BLaER1 treated with 17β-estradiol and CSF1 and Interleukin-3, amounts not matched to agents 10 nM and 100 nM (cell line): ENCODE data around the gene RETN.
A peak's percentile ranks its signal among the peaks of the same experiment; 100 is the strongest.
"Not testable (repeated sequence)": the region's sequence is repeated elsewhere in the genome, so short reads cannot be mapped to it uniquely, and the experiment has no call there.

ENCODE experiments used
- H3K27ac ChIP-seq, 11 experiments: shearing (Covaris generic); formaldehyde crosslinking; 2 replicates each; pipeline ENCODE4 v1.8.1; 2022
- H3K27me3 ChIP-seq, 11 experiments: shearing (Covaris generic); formaldehyde crosslinking; 2 replicates each; pipeline ENCODE4 v1.8.1; 2022
- H3K36me3 ChIP-seq, 11 experiments: shearing (Covaris generic); formaldehyde crosslinking; 2 replicates each; pipeline ENCODE4 v1.8.1; 2022
- H3K4me1 ChIP-seq, 10 experiments: shearing (Covaris generic); formaldehyde crosslinking; 2 replicates each; pipeline ENCODE4 v1.8.1; 2022
- H3K4me2 ChIP-seq, 11 experiments: shearing (Covaris generic); formaldehyde crosslinking; 2 replicates each; pipeline ENCODE4 v1.8.1; 2022
- H3K4me3 ChIP-seq, 10 experiments: shearing (Covaris generic); formaldehyde crosslinking; 2 replicates each; pipeline ENCODE4 v1.8.1; 2022
- H3K9ac ChIP-seq, 11 experiments: shearing (Covaris generic); formaldehyde crosslinking; 2 replicates each; pipeline ENCODE4 v1.8.1; 2022
- H3K9me3 ChIP-seq, 11 experiments: shearing (Covaris generic); formaldehyde crosslinking; replicated peaks in 1 of 11; 2 replicates each; pipeline ENCODE4 v1.8.1; 2022
- H4K20me1 ChIP-seq, 11 experiments: shearing (Covaris generic); formaldehyde crosslinking; 2 replicates each; pipeline ENCODE4 v1.8.1; 2022
- Cebpa-rat ChIP-seq, 11 experiments: shearing (Covaris generic); IDR thresholded peaks; 2 replicates each; pipeline ENCODE4 v1.8.1; 2022

RETN gene

GRCh38 chr19:7642295-7643030 lies 26.4 kb upstream of the RETN start:
- Histone ChIP-seq H3K9ac (no peak overlapping the region), H3K4me3 (no peak overlapping the region), H3K4me1 (peaks cover 11 to 58% (median 37%) of the 10 kb centered on the region in 10 experiments; a peak in 19 of 20 replicates), H3K27me3 (no peaks in the 10 kb centered on the region), H4K20me1 (peaks cover 0 to 39% (median 6%) of the 10 kb centered on the region in 11 experiments; a peak in 12 of 22 replicates), H3K27ac (no peak overlapping the region), H3K36me3 (peaks cover 16 to 87% (median 56%) of the 10 kb centered on the region in 11 experiments; a peak in 19 of 22 replicates), H3K4me2 (no peak overlapping the region), H3K9me3 (peaks cover 0 to 14% (median 0%) of the 10 kb centered on the region in 11 experiments; a peak in 3 of 22 replicates)
- no peak for TF ChIP-seq Cebpa-rat (IDR thresholded peaks at IDR 0.05)

- no peak for TF ChIP-seq Cebpa-rat (IDR thresholded peaks at IDR 0.05)
- Histone ChIP-seq H3K9me3 (peaks cover 0 to 14% (median 0%) of the 10 kb centered on the region in 11 experiments; a peak in 3 of 22 replicates), H4K20me1 (peaks cover 0 to 39% (median 6%) of the 10 kb centered on the region in 11 experiments; a peak in 12 of 22 replicates), H3K4me3 (no peak overlapping the region), H3K4me1 (peaks cover 6 to 53% (median 31%) of the 10 kb centered on the region in 10 experiments; a peak in 18 of 20 replicates), H3K27ac (no peak overlapping the region), H3K36me3 (peaks cover 18 to 93% (median 58%) of the 10 kb centered on the region in 11 experiments; a peak in 19 of 22 replicates), H3K27me3 (no peaks in the 10 kb centered on the region), H3K9ac (no peak overlapping the region), H3K4me2 (no peak overlapping the region)
These were observed 25.8 kb upstream of the RETN start for GRCh38 chr19:7643031-7643415.

GRCh38 chr19:7643629-7644549 lies 25.0 kb upstream of the RETN start:
- Histone ChIP-seq H3K36me3 (peaks cover 18 to 88% (median 58%) of the 10 kb centered on the region in 11 experiments; a peak in 19 of 22 replicates), H3K27ac (peak overlapping the region in 1 of 11 experiments; percentile 81; a peak in 1 of 22 replicates), H4K20me1 (peaks cover 0 to 35% (median 4%) of the 10 kb centered on the region in 11 experiments; a peak in 12 of 22 replicates), H3K4me2 (peak overlapping the region in 5 of 11 experiments; percentile 67 to 83 (median 81); a peak in 9 of 22 replicates), H3K4me1 (peaks cover 0 to 44% (median 26%) of the 10 kb centered on the region in 10 experiments; a peak in 14 of 20 replicates), H3K9me3 (peaks cover 0 to 14% (median 0%) of the 10 kb centered on the region in 11 experiments; a peak in 3 of 22 replicates)
- not testable (repeated sequence) for H3K9ac ChIP-seq, H3K4me3 ChIP-seq, H3K27me3 ChIP-seq

GRCh38 chr19:7644550-7644877 lies 24.3 kb upstream of the RETN start:
- TF ChIP-seq Cebpa-rat (IDR thresholded peaks at IDR 0.05), result no peak
- peak overlapping the region in 5 of 11 experiments; percentile 45 to 71 (median 62); a peak in 8 of 22 replicates for H3K9ac ChIP-seq
- peaks cover 0 to 29% (median 4%) of the 10 kb centered on the region in 11 experiments; a peak in 10 of 22 replicates for H4K20me1 ChIP-seq
- peaks cover 18 to 84% (median 58%) of the 10 kb centered on the region in 11 experiments; a peak in 19 of 22 replicates for H3K36me3 ChIP-seq
- H3K4me3 ChIP-seq, result no peak overlapping the region
- H3K4me1 ChIP-seq, result peaks cover 0 to 38% (median 24%) of the 10 kb centered on the region in 10 experiments; a peak in 14 of 20 replicates
- H3K9me3 ChIP-seq, result peaks cover 0 to 14% (median 0%) of the 10 kb centered on the region in 11 experiments; a peak in 3 of 22 replicates
- H3K27me3 ChIP-seq, result no peaks in the 10 kb centered on the region
- H3K4me2 ChIP-seq, result peak overlapping the region in 6 of 11 experiments; percentile 67 to 83 (median 78); a peak in 10 of 22 replicates
- peak overlapping the region in 6 of 11 experiments; percentile 33 to 81 (median 68); a peak in 9 of 22 replicates for H3K27ac ChIP-seq

GRCh38 chr19:7645163-7645562 lies 23.7 kb upstream of the RETN start:
- H3K4me3 ChIP-seq, result no peak overlapping the region
- peak overlapping the region in 8 of 11 experiments; percentile 31 to 83 (median 71); a peak in 16 of 22 replicates for H3K4me2 ChIP-seq
- H4K20me1 ChIP-seq, result peaks cover 0 to 22% (median under 1%) of the 10 kb centered on the region in 11 experiments; a peak in 8 of 22 replicates
- H3K4me1 ChIP-seq, result peaks cover 0 to 35% (median 23%) of the 10 kb centered on the region in 10 experiments; a peak in 14 of 20 replicates
- peak in 1 of 11 experiments; percentile 26; a peak in 1 of 22 replicates for TF ChIP-seq Cebpa-rat (IDR thresholded peaks at IDR 0.05)
- H3K36me3 ChIP-seq, result peaks cover 18 to 77% (median 58%) of the 10 kb centered on the region in 11 experiments; a peak in 19 of 22 replicates
- peaks cover 0 to 14% (median 0%) of the 10 kb centered on the region in 11 experiments; a peak in 3 of 22 replicates for H3K9me3 ChIP-seq
- peak overlapping the region in 9 of 11 experiments; percentile 27 to 71 (median 58); a peak in 14 of 22 replicates for H3K9ac ChIP-seq
- no peaks in the 10 kb centered on the region for H3K27me3 ChIP-seq
- H3K27ac ChIP-seq, result peak overlapping the region in 8 of 11 experiments; percentile 33 to 81 (median 60); a peak in 13 of 22 replicates

- Histone ChIP-seq H4K20me1 (peaks cover 0 to 16% (median 0%) of the 10 kb centered on the region in 11 experiments; a peak in 8 of 22 replicates), H3K27me3 (peaks cover 0 to 1% (median 0%) of the 10 kb centered on the region in 11 experiments; a peak in 1 of 22 replicates), H3K4me1 (peaks cover 0 to 35% (median 23%) of the 10 kb centered on the region in 10 experiments; a peak in 14 of 20 replicates), H3K4me2 (peak overlapping the region in 8 of 11 experiments; percentile 31 to 83 (median 71); a peak in 16 of 22 replicates), H3K9me3 (peaks cover 0 to 14% (median 0%) of the 10 kb centered on the region in 11 experiments; a peak in 3 of 22 replicates), H3K27ac (peak overlapping the region in 9 of 11 experiments; percentile 27 to 81 (median 58); a peak in 16 of 22 replicates), H3K36me3 (peaks cover 18 to 70% (median 53%) of the 10 kb centered on the region in 11 experiments; a peak in 19 of 22 replicates), H3K9ac (peak overlapping the region in 9 of 11 experiments; percentile 27 to 71 (median 58); a peak in 14 of 22 replicates), H3K4me3 (peak overlapping the region in 1 of 10 experiments; percentile 26; a peak in 2 of 20 replicates)
- TF ChIP-seq Cebpa-rat (IDR thresholded peaks at IDR 0.05), result no peak
These were observed 23.0 kb upstream of the RETN start for GRCh38 chr19:7645656-7646425.

GRCh38 chr19:7646426-7646700 lies 22.5 kb upstream of the RETN start:
- Histone ChIP-seq H3K4me3 (no peak overlapping the region; a peak in 1 of 20 replicates), H3K36me3 (peaks cover 18 to 65% (median 48%) of the 10 kb centered on the region in 11 experiments; a peak in 19 of 22 replicates), H3K4me2 (peak overlapping the region in 6 of 11 experiments; percentile 49 to 83 (median 78); a peak in 9 of 22 replicates), H3K9ac (peak overlapping the region in 7 of 11 experiments; percentile 8 to 71 (median 48); a peak in 8 of 22 replicates), H4K20me1 (peaks cover 0 to 10% (median 0%) of the 10 kb centered on the region in 11 experiments; a peak in 6 of 22 replicates), H3K27me3 (peaks cover 0 to 6% (median 0%) of the 10 kb centered on the region in 11 experiments; a peak in 2 of 22 replicates), H3K27ac (peak overlapping the region in 8 of 11 experiments; percentile 27 to 81 (median 60); a peak in 14 of 22 replicates), H3K4me1 (peaks cover 0 to 35% (median 23%) of the 10 kb centered on the region in 10 experiments; a peak in 15 of 20 replicates), H3K9me3 (peaks cover 0 to 14% (median 0%) of the 10 kb centered on the region in 11 experiments; a peak in 3 of 22 replicates)
- TF ChIP-seq Cebpa-rat (IDR thresholded peaks at IDR 0.05), result no peak
